Measurements from ENCODE around the gene DIPK1C. TPM values are rescaled to one million over a fixed set of nuclear protein-coding genes. Genes with fewer than 3 reads are reported as not detected.

Gene DIPK1C
- total RNA-seq, 1 donor from 2014 or later: 0.36 TPM

GRCh38 chr18:74456349-74457042 lies 612 bp downstream of the DIPK1C start:
- TF ChIP-seq CTCF (conservative IDR thresholded peaks at IDR 0.05): no peak
- DNase-seq (ENCODE audit: extremely low spot score, unreplicated experiment): peak; percentile 67
- Mint-ChIP-seq H3K27ac (no peak overlapping the region), H3K27me3 (peaks cover 85% of the 10 kb centered on the region), H3K4me1 (ENCODE audit: unreplicated experiment) (peaks cover 12% of the 10 kb centered on the region), H3K4me3 (peak overlapping the region; percentile 51), H3K36me3 (no peaks in the 10 kb centered on the region), H3K9me3 (no peaks in the 10 kb centered on the region)

- Mint-ChIP-seq H3K36me3 (no peaks in the 10 kb centered on the region), H3K4me3 (peak overlapping the region; percentile 51), H3K4me1 (ENCODE audit: unreplicated experiment) (peaks cover 12% of the 10 kb centered on the region), H3K27ac (no peak overlapping the region), H3K27me3 (peaks cover 89% of the 10 kb centered on the region), H3K9me3 (no peaks in the 10 kb centered on the region)
- DNase-seq (ENCODE audit: extremely low spot score, unreplicated experiment): no peak
- no peak for TF ChIP-seq CTCF (conservative IDR thresholded peaks at IDR 0.05)
Observed at GRCh38 chr18:74456017-74456348, 1.1 kb downstream of the DIPK1C start.

GRCh38 chr18:74455386-74455785 lies 1.7 kb downstream of the DIPK1C start:
- H3K36me3 Mint-ChIP-seq: no peaks in the 10 kb centered on the region
- no peak overlapping the region for H3K27ac Mint-ChIP-seq
- no peaks in the 10 kb centered on the region for H3K9me3 Mint-ChIP-seq
- peaks cover 12% of the 10 kb centered on the region for H3K4me1 Mint-ChIP-seq (ENCODE audit: unreplicated experiment)
- peaks cover 84% of the 10 kb centered on the region for H3K27me3 Mint-ChIP-seq
- H3K4me3 Mint-ChIP-seq: no peak overlapping the region
- no peak for DNase-seq (ENCODE audit: extremely low spot score, unreplicated experiment)
- no peak for TF ChIP-seq CTCF (conservative IDR thresholded peaks at IDR 0.05)

DNA sequence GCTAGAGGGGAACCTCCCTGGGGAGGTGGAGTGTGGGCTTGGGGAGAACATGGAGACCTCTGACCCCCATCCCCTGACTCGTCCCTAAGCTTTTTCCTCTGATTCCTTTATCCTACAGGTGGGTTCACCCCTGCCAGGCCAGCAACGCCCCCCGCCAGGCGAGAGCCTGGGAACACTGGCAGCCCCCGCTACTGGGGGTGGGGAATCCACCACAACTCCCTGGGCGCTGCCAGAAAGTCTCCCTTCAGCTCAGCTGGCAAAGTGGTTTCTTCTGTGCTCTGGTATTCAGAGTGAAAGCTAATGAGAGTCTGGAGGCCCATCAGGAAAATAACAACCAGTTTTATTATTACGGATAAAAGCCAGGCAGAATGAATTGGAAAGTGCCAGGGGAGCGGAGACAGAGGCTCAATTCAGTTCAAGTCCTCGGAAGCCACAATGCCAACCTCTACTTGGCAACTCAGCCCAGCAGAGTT lies 2.8 kb downstream of the DIPK1C start:
- Mint-ChIP-seq H3K27ac (no peak overlapping the region), H3K4me3 (peak overlapping the region; percentile 8), H3K9me3 (no peaks in the 10 kb centered on the region), H3K36me3 (no peaks in the 10 kb centered on the region), H3K27me3 (peaks cover 73% of the 10 kb centered on the region), H3K4me1 (ENCODE audit: unreplicated experiment) (peaks cover 12% of the 10 kb centered on the region)
- no peak for TF ChIP-seq CTCF (conservative IDR thresholded peaks at IDR 0.05)
- DNase-seq (ENCODE audit: extremely low spot score, unreplicated experiment): peak; percentile 64

GRCh38 chr18:74453642-74454198 lies 3.4 kb downstream of the DIPK1C start:
- no peak for TF ChIP-seq CTCF (conservative IDR thresholded peaks at IDR 0.05)
- Mint-ChIP-seq H3K4me1 (ENCODE audit: unreplicated experiment) (peaks cover 12% of the 10 kb centered on the region), H3K27ac (no peak overlapping the region), H3K27me3 (peaks cover 67% of the 10 kb centered on the region), H3K9me3 (no peaks in the 10 kb centered on the region), H3K36me3 (no peaks in the 10 kb centered on the region), H3K4me3 (no peak overlapping the region)
- DNase-seq (ENCODE audit: extremely low spot score, unreplicated experiment): peak; percentile 15
